PC-9 (cell line): ENCODE data around the gene GLYATL1. TPM values are rescaled to one million over a fixed set of nuclear protein-coding genes. Genes with fewer than 3 reads are reported as not detected.

Experiments
- BruUV-seq: library from RNA; stranded (reverse); fragments of 400-500 nt; replicated peaks from 2 replicates; lab custom pipeline; 2021; lab: Mats Ljungman, UMichigan
- CTCF ChIA-PET: fragments of 300-600 bp; sonication (Branson Sonifier 250); formaldehyde crosslinking; loops from one replicate; lab custom pipeline; 2022; ENCODE audit warnings: antibody characterized with exemption; lab: Charles Lee
- POLR2A ChIA-PET: fragments of 300-600 bp; sonication (Branson Sonifier 250); formaldehyde crosslinking; loops from one replicate; lab custom pipeline; 2022; ENCODE audit warnings: antibody characterized with exemption; ENCODE audit not compliant: unreplicated experiment; lab: Charles Lee
- DNase-seq, 2 experiments: peaks; one replicate each; pipeline versions ENCODE4 v3.0.0 to v3.0.0-alpha.2; 2015 to 2022; ENCODE audit warnings: mixed read lengths in 1 of 2
- H2AFZ ChIP-seq: fragments of 200-600 bp; sonication (generic); 2 replicates; pipeline ENCODE4 v1.8.1; 2017; ENCODE audit warnings: antibody characterized with exemption
- H3F3A ChIP-seq: fragments of 200-600 bp; sonication (generic); 2 replicates; pipeline ENCODE4 v1.8.1; 2017; ENCODE audit warnings: antibody characterized with exemption, mild to moderate bottlenecking, low read depth; ENCODE audit not compliant: insufficient read depth
- H3K27ac ChIP-seq: fragments of 200-600 bp; sonication (generic); 2 replicates; pipeline ENCODE4 v1.6.1; 2016; ENCODE audit warnings: mixed run types
- H3K27me3 ChIP-seq: fragments of 200-600 bp; sonication (generic); 2 replicates; pipeline ENCODE4 v1.6.1; 2016; ENCODE audit warnings: low read depth, mixed run types; ENCODE audit not compliant: insufficient read depth
- H3K36me3 ChIP-seq: fragments of 200-600 bp; sonication (generic); 2 replicates; pipeline ENCODE4 v1.6.1; 2016; ENCODE audit warnings: low read depth, mixed run types
- H3K4me1 ChIP-seq: fragments of 200-600 bp; sonication (generic); replicated peaks from 2 replicates; pipeline ENCODE4 v1.6.1; 2016; ENCODE audit warnings: mixed run types; ENCODE audit not compliant: insufficient read depth
- H3K4me2 ChIP-seq: fragments of 200-600 bp; sonication (generic); 2 replicates; pipeline ENCODE4 v1.6.1; 2017; ENCODE audit warnings: mixed run types
- H3K4me3 ChIP-seq: fragments of 200-600 bp; sonication (generic); 2 replicates; pipeline ENCODE4 v1.6.1; 2016; ENCODE audit warnings: mixed run types
- H3K79me2 ChIP-seq: fragments of 200-600 bp; sonication (generic); 2 replicates; pipeline ENCODE4 v1.6.1; 2017; ENCODE audit warnings: low read depth, mixed run types
- H3K9me2 ChIP-seq: fragments of 200-600 bp; sonication (generic); 2 replicates; pipeline ENCODE4 v1.8.1; 2017; ENCODE audit warnings: mild to moderate bottlenecking; ENCODE audit not compliant: insufficient read depth
- H3K9me3 ChIP-seq: fragments of 200-600 bp; sonication (generic); 2 replicates; pipeline ENCODE4 v1.8.1; 2016; ENCODE audit warnings: low read depth; ENCODE audit not compliant: insufficient read depth
- H4K20me1 ChIP-seq: fragments of 200-600 bp; sonication (generic); 2 replicates; pipeline ENCODE4 v1.8.1; 2017; ENCODE audit not compliant: insufficient read depth
- EZH2 ChIP-seq: fragments of 200-600 bp; sonication (generic); IDR thresholded peaks from 2 replicates; pipeline ENCODE4 v1.8.0; 2017; ENCODE audit warnings: antibody characterized with exemption, low read depth
- intact Hi-C: fragments of 100-400 bp; cut with micrococcal nuclease; formaldehyde crosslinking; loops from one replicate; pipeline ENCODE4 v1.10.0; 2022; ENCODE audit not compliant: unreplicated experiment
- total RNA-seq: library from RNA; stranded (reverse); gene quantifications from 2 replicates; pipeline ENCODE4 v1.2.3, GENCODE V29; 2021
- TF ChIP-seq, protein P1 (sequence below): fragments of 200-600 bp; sonication (generic); conservative IDR thresholded peaks from 2 replicates; pipeline ENCODE4 v1.6.1; 2017; ENCODE audit warnings: mixed run types, antibody characterized with exemption, mild to moderate bottlenecking, moderate library complexity

GLYATL1 gene
- total RNA-seq, 1 experiment from 2014 or later = not detected

DNA sequence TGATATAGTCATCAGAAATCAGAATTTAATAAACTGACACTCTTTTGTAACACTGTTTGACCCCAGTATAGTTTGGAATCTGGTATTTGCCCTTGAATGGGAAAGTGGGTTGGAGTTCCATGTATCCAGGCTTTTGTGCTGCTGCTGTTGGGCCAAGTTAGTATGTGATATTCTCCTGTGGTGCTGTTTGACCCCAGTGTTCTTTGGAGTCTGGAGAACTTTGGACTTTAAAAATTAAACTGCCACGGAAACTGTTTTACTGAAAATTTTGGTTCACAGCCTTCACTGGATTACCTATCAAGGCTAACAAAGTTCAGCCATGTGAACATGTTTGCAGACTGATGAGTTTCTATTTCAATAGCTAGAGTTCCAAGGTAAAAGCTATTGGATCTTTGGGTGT, 740 bp downstream of the GLYATL1 start:
- H2AFZ ChIP-seq = no peak overlapping the region
- CTCF ChIA-PET = no interaction called here
- no peaks in the 10 kb centered on the region for H3K4me1 ChIP-seq
- no peaks in the 10 kb centered on the region for H3K9me3 ChIP-seq
- no TSS peak for BruUV-seq
- no peak overlapping the region for H3K4me2 ChIP-seq
- no peaks in the 10 kb centered on the region for H3K9me2 ChIP-seq
- POLR2A ChIA-PET = no interaction called here
- no peaks in the 10 kb centered on the region for H3K36me3 ChIP-seq
- H4K20me1 ChIP-seq = no peaks in the 10 kb centered on the region
- H3K27ac ChIP-seq = no peak overlapping the region
- intact Hi-C loops = no loop called here
- no peak for DNase-seq
- H3K4me3 ChIP-seq = no peak overlapping the region
- no peaks in the 10 kb centered on the region for H3K79me2 ChIP-seq
- TF ChIP-seq, protein P1, sequence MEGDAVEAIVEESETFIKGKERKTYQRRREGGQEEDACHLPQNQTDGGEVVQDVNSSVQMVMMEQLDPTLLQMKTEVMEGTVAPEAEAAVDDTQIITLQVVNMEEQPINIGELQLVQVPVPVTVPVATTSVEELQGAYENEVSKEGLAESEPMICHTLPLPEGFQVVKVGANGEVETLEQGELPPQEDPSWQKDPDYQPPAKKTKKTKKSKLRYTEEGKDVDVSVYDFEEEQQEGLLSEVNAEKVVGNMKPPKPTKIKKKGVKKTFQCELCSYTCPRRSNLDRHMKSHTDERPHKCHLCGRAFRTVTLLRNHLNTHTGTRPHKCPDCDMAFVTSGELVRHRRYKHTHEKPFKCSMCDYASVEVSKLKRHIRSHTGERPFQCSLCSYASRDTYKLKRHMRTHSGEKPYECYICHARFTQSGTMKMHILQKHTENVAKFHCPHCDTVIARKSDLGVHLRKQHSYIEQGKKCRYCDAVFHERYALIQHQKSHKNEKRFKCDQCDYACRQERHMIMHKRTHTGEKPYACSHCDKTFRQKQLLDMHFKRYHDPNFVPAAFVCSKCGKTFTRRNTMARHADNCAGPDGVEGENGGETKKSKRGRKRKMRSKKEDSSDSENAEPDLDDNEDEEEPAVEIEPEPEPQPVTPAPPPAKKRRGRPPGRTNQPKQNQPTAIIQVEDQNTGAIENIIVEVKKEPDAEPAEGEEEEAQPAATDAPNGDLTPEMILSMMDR = no peak
- TF ChIP-seq EZH2 = no peak
- no peaks in the 10 kb centered on the region for H3F3A ChIP-seq
- peaks cover 16% of the 10 kb centered on the region; the same call in 1 of the 2 replicates for H3K27me3 ChIP-seq

DNA sequence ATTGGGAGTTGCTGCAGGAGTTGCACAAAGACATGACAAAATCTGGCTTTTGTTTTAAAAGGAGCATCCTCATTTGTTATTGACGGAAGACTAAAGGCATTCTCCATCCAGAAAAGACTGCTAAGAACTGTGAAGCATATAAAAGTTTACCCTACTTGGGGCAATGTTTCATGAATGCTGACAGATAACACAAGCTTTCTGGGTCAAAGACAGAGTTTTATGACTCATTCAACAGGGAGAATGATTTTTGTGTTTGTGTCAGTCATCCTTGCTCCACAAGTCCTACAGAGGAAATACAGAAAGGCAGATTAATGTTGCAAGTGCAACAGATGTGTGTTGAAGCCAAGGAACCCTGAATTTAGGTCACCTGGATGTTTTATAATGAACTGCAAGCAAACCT, 2.5 kb downstream of the GLYATL1 start:
- Histone ChIP-seq H3F3A (no peaks in the 10 kb centered on the region), H3K9me2 (no peaks in the 10 kb centered on the region), H4K20me1 (no peaks in the 10 kb centered on the region), H3K4me2 (no peak overlapping the region), H3K4me1 (no peaks in the 10 kb centered on the region), H3K27me3 (peaks cover 16% of the 10 kb centered on the region; the same call in 1 of the 2 replicates), H3K9me3 (no peaks in the 10 kb centered on the region), H3K27ac (no peak overlapping the region), H3K4me3 (no peak overlapping the region), H3K79me2 (no peaks in the 10 kb centered on the region), H2AFZ (no peak overlapping the region), H3K36me3 (no peaks in the 10 kb centered on the region)
- POLR2A ChIA-PET = no interaction called here
- CTCF ChIA-PET = no interaction called here
- no peak for DNase-seq
- BruUV-seq = no TSS peak
- TF ChIP-seq, protein P1 = no peak
- no peak for TF ChIP-seq EZH2
- intact Hi-C loops = no loop called here

DNA sequence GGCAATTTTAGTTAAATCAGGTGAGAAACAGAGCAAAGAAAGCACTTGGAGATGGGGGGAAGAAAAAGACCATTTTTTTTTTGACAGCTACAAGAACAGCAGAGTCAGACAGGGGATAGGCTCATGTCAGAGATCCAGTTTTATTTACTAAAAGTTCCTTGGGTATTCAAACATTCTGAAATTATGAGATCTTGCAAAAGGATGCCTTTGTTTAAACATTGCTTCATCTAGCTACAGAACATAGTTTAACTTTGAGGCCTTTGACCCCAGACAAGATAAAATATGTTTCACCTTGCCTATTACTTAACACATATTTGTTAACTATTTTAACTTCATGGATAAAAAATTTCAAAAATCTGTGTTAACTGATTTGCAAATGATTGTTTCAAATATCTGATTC, 6.4 kb downstream of the GLYATL1 start:
- Histone ChIP-seq H3K4me1 (no peaks in the 10 kb centered on the region), H3K9me2 (no peaks in the 10 kb centered on the region), H2AFZ (no peak overlapping the region), H3K4me3 (no peak overlapping the region), H3F3A (no peaks in the 10 kb centered on the region), H4K20me1 (no peaks in the 10 kb centered on the region), H3K9me3 (no peaks in the 10 kb centered on the region), H3K4me2 (no peak overlapping the region), H3K27ac (no peak overlapping the region), H3K27me3 (peaks cover 4% of the 10 kb centered on the region; the same call in 1 of the 2 replicates), H3K36me3 (no peaks in the 10 kb centered on the region), H3K79me2 (no peaks in the 10 kb centered on the region)
- POLR2A ChIA-PET = no interaction called here
- no peak for DNase-seq
- TF ChIP-seq, protein P1 = no peak
- no peak for TF ChIP-seq EZH2
- intact Hi-C loops = no loop called here
- BruUV-seq = no TSS peak
- CTCF ChIA-PET = no interaction called here
